Ishikawa (cell line): Measurements from ENCODE around the gene SKOR1.
A peak's percentile ranks its signal among the peaks of the same experiment; 100 is the strongest.

Experiments used
- CEBPB ChIP-seq: IDR thresholded peaks from 2 replicates; pipeline ENCODE4 v1.6.1; 2012
- CREB1 ChIP-seq: IDR thresholded peaks from 2 replicates; pipeline ENCODE4 v1.6.1; 2012; ENCODE audit warnings: low read depth
- EGR1 ChIP-seq: IDR thresholded peaks from 2 replicates; pipeline ENCODE4 v1.6.1; 2012
- EP300 ChIP-seq: IDR thresholded peaks from 2 replicates; pipeline ENCODE4 v1.6.1; 2012; ENCODE audit warnings: borderline replicate concordance
- FOXM1 ChIP-seq: IDR thresholded peaks from 2 replicates; pipeline ENCODE4 v1.6.1; 2012; ENCODE audit warnings: low read depth, borderline replicate concordance
- MAX ChIP-seq: IDR thresholded peaks from 2 replicates; pipeline ENCODE4 v1.6.1; 2012
- NFIC ChIP-seq: IDR thresholded peaks from 2 replicates; pipeline ENCODE4 v1.6.1; 2012
- RAD21 ChIP-seq: IDR thresholded peaks from 2 replicates; pipeline ENCODE4 v1.6.1; 2012; ENCODE audit warnings: low read depth
- TAF1 ChIP-seq: IDR thresholded peaks from 2 replicates; pipeline ENCODE4 v1.6.1; 2012; ENCODE audit warnings: low read depth, mild to moderate bottlenecking
- TCF12 ChIP-seq: IDR thresholded peaks from 2 replicates; pipeline ENCODE4 v1.6.1; 2012; ENCODE audit warnings: low read depth
- TEAD4 ChIP-seq: IDR thresholded peaks from 2 replicates; pipeline ENCODE4 v1.6.1; 2012
- YY1 ChIP-seq: IDR thresholded peaks from 2 replicates; pipeline ENCODE4 v1.6.1; 2012; ENCODE audit warnings: low read depth
- ZBTB7A ChIP-seq: IDR thresholded peaks from 2 replicates; pipeline ENCODE4 v1.6.1; 2012; ENCODE audit warnings: low read depth
- TF ChIP-seq, protein P1 (sequence below): IDR thresholded peaks from 2 replicates; pipeline ENCODE4 v1.6.1; 2012
- TF ChIP-seq, protein P2 (sequence below): IDR thresholded peaks from 2 replicates; pipeline ENCODE4 v1.6.1; 2012; ENCODE audit warnings: low read depth, mild to moderate bottlenecking

SKOR1 gene

GRCh38 chr15:67849538-67849937 lies 24.2 kb downstream of the SKOR1 start:
- TF ChIP-seq CREB1 = no peak
- TF ChIP-seq YY1 = no peak
- no peak for TF ChIP-seq TCF12
- TF ChIP-seq TAF1 = no peak
- TF ChIP-seq TEAD4 = no peak
- TF ChIP-seq EP300 = no peak
- no peak for TF ChIP-seq EGR1
- TF ChIP-seq NFIC = no peak
- TF ChIP-seq, protein P1, sequence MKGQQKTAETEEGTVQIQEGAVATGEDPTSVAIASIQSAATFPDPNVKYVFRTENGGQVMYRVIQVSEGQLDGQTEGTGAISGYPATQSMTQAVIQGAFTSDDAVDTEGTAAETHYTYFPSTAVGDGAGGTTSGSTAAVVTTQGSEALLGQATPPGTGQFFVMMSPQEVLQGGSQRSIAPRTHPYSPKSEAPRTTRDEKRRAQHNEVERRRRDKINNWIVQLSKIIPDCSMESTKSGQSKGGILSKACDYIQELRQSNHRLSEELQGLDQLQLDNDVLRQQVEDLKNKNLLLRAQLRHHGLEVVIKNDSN = no peak
- TF ChIP-seq ZBTB7A = no peak
- no peak for TF ChIP-seq FOXM1
- TF ChIP-seq CEBPB = no peak
- no peak for TF ChIP-seq MAX
- TF ChIP-seq, protein P2, sequence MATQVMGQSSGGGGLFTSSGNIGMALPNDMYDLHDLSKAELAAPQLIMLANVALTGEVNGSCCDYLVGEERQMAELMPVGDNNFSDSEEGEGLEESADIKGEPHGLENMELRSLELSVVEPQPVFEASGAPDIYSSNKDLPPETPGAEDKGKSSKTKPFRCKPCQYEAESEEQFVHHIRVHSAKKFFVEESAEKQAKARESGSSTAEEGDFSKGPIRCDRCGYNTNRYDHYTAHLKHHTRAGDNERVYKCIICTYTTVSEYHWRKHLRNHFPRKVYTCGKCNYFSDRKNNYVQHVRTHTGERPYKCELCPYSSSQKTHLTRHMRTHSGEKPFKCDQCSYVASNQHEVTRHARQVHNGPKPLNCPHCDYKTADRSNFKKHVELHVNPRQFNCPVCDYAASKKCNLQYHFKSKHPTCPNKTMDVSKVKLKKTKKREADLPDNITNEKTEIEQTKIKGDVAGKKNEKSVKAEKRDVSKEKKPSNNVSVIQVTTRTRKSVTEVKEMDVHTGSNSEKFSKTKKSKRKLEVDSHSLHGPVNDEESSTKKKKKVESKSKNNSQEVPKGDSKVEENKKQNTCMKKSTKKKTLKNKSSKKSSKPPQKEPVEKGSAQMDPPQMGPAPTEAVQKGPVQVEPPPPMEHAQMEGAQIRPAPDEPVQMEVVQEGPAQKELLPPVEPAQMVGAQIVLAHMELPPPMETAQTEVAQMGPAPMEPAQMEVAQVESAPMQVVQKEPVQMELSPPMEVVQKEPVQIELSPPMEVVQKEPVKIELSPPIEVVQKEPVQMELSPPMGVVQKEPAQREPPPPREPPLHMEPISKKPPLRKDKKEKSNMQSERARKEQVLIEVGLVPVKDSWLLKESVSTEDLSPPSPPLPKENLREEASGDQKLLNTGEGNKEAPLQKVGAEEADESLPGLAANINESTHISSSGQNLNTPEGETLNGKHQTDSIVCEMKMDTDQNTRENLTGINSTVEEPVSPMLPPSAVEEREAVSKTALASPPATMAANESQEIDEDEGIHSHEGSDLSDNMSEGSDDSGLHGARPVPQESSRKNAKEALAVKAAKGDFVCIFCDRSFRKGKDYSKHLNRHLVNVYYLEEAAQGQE = no peak
- TF ChIP-seq RAD21 = no peak

- TF ChIP-seq, protein P1 = no peak
- TF ChIP-seq FOXM1 (no peak), RAD21 (no peak), YY1 (no peak), NFIC (no peak), MAX (no peak)
These were observed 25.0 kb downstream of the SKOR1 start for GRCh38 chr15:67850336-67850735.

- TF ChIP-seq NFIC (peak; percentile 28; the same call in 1 of the 2 replicates), TEAD4 (no peak), CEBPB (peak; percentile 78), TAF1 (no peak)
- TF ChIP-seq, protein P2 = no peak
These were observed 25.8 kb downstream of the SKOR1 start for GRCh38 chr15:67850994-67851571.

DNA sequence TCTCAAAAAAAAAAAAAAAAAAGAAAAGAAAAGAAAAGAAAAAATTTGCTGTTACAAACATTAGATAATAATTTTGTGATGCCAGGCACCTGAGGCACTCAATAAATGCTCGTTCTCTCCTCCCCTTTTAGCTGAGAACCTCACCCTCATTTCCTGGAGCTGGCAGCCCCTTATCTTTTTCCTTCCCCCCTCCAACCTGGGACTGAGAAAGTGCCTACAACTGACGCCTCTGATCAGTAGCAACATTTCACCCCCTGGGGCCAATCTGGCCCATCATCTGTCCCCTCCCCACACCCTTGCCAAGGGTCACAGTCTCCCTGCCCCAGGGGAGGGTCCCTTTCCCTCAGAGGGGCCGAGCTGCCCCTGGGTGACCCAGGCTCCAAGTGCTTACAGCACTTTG lies 27.1 kb downstream of the SKOR1 start:
- TF ChIP-seq, protein P1 = no peak
- no peak for TF ChIP-seq MAX
- no peak for TF ChIP-seq RAD21
- TF ChIP-seq NFIC = no peak
- TF ChIP-seq CEBPB = no peak
- TF ChIP-seq TEAD4 = no peak
- TF ChIP-seq YY1 = no peak
- no peak for TF ChIP-seq FOXM1
- no peak for TF ChIP-seq TCF12
- no peak for TF ChIP-seq ZBTB7A
- TF ChIP-seq, protein P2 = no peak
- no peak for TF ChIP-seq EGR1
- TF ChIP-seq EP300 = no peak
- no peak for TF ChIP-seq CREB1
- TF ChIP-seq TAF1 = no peak
